OCI-LY3 (cell line): ENCODE measurements around the gene PER3.

Experiments
- H2AFZ ChIP-seq: fragments of 200-600, 300-600 bp; shearing (Covaris generic); 2 replicates; pipeline ENCODE4 v1.6.0; 2014; ENCODE audit warnings: antibody characterized with exemption, low read depth, low read length
- H3K27ac ChIP-seq: fragments of 200-600, 300-600 bp; sonication (generic); 2 replicates; pipeline ENCODE4 v1.5.1; 2014; ENCODE audit warnings: mild to moderate bottlenecking, low read length, moderate library complexity, mixed read lengths
- H3K27me3 ChIP-seq: fragments of 200-600, 300-600 bp; sonication (generic); 2 replicates; pipeline ENCODE4 v1.6.1; 2014; ENCODE audit warnings: low read depth, low read length, mixed read lengths
- H3K36me3 ChIP-seq: fragments of 200-600, 300-600 bp; sonication (generic); replicated peaks from 2 replicates; pipeline ENCODE3; 2014; ENCODE audit warnings: low read depth, low read length, mixed read lengths
- H3K4me1 ChIP-seq: fragments of 300-600, 200-600 bp; sonication (generic); 2 replicates; pipeline ENCODE4 v1.6.1; 2014; ENCODE audit warnings: low read length, mixed read lengths
- H3K4me2 ChIP-seq: fragments of 200-600, 300-600 bp; sonication (generic); 2 replicates; pipeline ENCODE4 v1.6.1; 2014; ENCODE audit warnings: low read length, mixed read lengths
- H3K4me3 ChIP-seq: fragments of 300-600, 200-600 bp; sonication (generic); 2 replicates; pipeline ENCODE4 v1.5.1; 2014; ENCODE audit warnings: antibody characterized with exemption, mild to moderate bottlenecking, low read length, moderate library complexity
- H3K79me2 ChIP-seq: fragments of 300-600, 200-600 bp; shearing (Covaris generic); 2 replicates; pipeline ENCODE4 v1.6.1; 2014; ENCODE audit warnings: mild to moderate bottlenecking, low read length, mixed read lengths
- H3K9ac ChIP-seq: fragments of 300-600, 200-600 bp; shearing (Covaris generic); 2 replicates; pipeline ENCODE4 v1.6.0; 2014; ENCODE audit warnings: mild to moderate bottlenecking, low read length, moderate library complexity
- H3K9me3 ChIP-seq: fragments of 200-600, 300-600 bp; shearing (Covaris generic); 2 replicates; pipeline ENCODE4 v1.6.1; 2014; ENCODE audit warnings: low read length, mixed read lengths; ENCODE audit not compliant: insufficient read depth
- H4K20me1 ChIP-seq: fragments of 200-600, 300-600 bp; sonication (generic); 2 replicates; pipeline ENCODE4 v1.6.1; 2016; ENCODE audit warnings: low read length, mixed read lengths; ENCODE audit not compliant: insufficient read depth
- EZH2phosphoT487 ChIP-seq: fragments of 200-600 bp; shearing (Covaris generic); IDR thresholded peaks from 2 replicates; pipeline ENCODE4 v1.6.1; 2018; ENCODE audit warnings: antibody characterized with exemption, mixed run types, low read depth
- TF ChIP-seq, protein P1 (sequence below): fragments of 200-600, 300-600 bp; sonication (generic); IDR thresholded peaks from 2 replicates; pipeline ENCODE4 v1.5.1; 2014; ENCODE audit warnings: antibody characterized with exemption, low read length, low read depth

The PER3 gene

DNA sequence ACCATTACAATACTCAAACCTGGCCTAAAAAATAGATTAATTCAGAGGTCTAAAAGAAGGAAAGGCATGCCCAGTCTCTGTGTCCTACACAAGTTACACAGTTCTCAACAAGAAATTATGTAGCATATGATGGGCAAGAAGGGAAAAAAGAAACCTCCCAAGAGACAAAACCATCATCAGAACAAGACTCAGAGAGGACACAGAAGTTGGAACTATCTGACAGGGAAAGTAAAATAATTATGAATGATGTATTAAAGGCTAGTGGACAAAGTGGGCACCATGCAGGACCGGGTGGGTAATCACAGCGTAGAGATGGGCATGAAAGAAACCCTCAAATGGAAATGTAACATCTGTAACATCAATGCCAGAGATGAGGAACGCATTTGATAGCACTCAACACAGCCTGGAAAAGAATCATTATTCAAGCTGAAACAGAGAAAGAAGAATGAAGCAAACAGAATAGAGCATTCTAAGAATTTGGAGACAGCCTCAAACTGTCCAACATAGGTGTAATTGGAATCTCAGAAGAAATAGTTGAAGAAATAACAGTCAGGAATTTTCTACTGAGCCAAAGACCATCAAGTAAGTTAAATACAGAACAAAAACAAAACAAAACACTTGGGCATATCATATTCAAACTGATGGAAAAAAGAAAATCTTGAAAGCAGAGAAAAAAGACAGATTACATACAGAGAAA, 29.7 kb downstream of the PER3 start:
- no peak overlapping the region for H3K9ac ChIP-seq
- no peak overlapping the region for H3K4me3 ChIP-seq
- no peaks in the 10 kb centered on the region for H3K27me3 ChIP-seq
- no peaks in the 10 kb centered on the region for H4K20me1 ChIP-seq
- TF ChIP-seq, protein P1, sequence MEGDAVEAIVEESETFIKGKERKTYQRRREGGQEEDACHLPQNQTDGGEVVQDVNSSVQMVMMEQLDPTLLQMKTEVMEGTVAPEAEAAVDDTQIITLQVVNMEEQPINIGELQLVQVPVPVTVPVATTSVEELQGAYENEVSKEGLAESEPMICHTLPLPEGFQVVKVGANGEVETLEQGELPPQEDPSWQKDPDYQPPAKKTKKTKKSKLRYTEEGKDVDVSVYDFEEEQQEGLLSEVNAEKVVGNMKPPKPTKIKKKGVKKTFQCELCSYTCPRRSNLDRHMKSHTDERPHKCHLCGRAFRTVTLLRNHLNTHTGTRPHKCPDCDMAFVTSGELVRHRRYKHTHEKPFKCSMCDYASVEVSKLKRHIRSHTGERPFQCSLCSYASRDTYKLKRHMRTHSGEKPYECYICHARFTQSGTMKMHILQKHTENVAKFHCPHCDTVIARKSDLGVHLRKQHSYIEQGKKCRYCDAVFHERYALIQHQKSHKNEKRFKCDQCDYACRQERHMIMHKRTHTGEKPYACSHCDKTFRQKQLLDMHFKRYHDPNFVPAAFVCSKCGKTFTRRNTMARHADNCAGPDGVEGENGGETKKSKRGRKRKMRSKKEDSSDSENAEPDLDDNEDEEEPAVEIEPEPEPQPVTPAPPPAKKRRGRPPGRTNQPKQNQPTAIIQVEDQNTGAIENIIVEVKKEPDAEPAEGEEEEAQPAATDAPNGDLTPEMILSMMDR: no peak
- no peak for TF ChIP-seq EZH2phosphoT487
- H3K27ac ChIP-seq: no peak overlapping the region
- H3K9me3 ChIP-seq: peaks cover 5% of the 10 kb centered on the region; the same call in 1 of the 2 replicates
- H2AFZ ChIP-seq: no peak overlapping the region
- no peaks in the 10 kb centered on the region for H3K4me1 ChIP-seq
- no peak overlapping the region for H3K4me2 ChIP-seq
- peaks cover 11% of the 10 kb centered on the region for H3K36me3 ChIP-seq
- H3K79me2 ChIP-seq: no peaks in the 10 kb centered on the region

DNA sequence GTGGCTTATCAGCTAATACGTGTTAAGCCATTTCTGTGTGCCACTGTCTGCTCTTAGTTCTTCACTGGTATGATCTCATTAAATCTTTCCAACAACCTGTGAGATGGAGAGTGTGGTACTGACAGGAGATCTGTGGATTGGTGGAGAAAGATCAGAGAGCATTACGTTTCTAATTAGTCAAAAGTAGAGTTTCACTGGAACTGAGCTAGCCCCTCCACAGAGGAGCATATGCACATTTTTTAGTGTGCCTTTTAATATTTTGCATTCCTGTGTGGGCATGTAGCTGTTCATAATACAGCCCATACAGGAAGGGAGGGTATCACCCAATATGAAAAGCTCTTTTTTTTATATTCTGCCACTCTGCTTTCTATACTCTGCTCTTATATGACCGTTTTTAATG, 37.2 kb downstream of the PER3 start:
- no peak for TF ChIP-seq EZH2phosphoT487
- TF ChIP-seq, protein P1: no peak
- H2AFZ ChIP-seq: no peak overlapping the region
- H3K4me2 ChIP-seq: no peak overlapping the region
- no peaks in the 10 kb centered on the region for H3K79me2 ChIP-seq
- H3K9me3 ChIP-seq: no peaks in the 10 kb centered on the region
- no peaks in the 10 kb centered on the region for H3K27me3 ChIP-seq
- no peaks in the 10 kb centered on the region for H3K36me3 ChIP-seq
- H3K27ac ChIP-seq: no peak overlapping the region
- H3K4me1 ChIP-seq: no peaks in the 10 kb centered on the region
- no peaks in the 10 kb centered on the region for H4K20me1 ChIP-seq
- no peak overlapping the region for H3K9ac ChIP-seq
- H3K4me3 ChIP-seq: no peak overlapping the region

DNA sequence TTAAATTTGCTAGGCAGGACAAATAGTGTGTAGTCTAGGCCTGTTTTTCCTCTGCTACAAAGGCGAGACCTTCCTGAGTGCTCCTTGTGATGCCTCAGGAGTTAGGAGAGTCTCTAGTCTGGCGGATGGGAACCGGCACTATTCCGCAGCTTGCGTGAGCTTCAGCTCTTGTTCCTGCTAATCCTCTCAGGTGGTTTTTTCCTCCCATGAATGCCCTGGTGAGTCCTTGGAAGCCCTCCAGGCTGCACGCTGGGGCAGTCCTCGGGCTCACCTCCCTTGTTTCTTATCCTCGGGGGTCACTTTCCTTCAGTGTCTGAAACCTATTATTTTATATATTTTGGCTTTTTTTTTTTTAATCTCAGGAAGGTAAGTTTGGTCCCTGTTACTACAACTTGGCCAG, 40.6 kb downstream of the PER3 start:
- Histone ChIP-seq H3K36me3 (no peaks in the 10 kb centered on the region), H2AFZ (no peak overlapping the region), H3K4me2 (no peak overlapping the region), H3K4me3 (no peak overlapping the region), H3K9ac (no peak overlapping the region), H3K27me3 (no peaks in the 10 kb centered on the region), H3K27ac (no peak overlapping the region), H3K79me2 (no peaks in the 10 kb centered on the region), H3K9me3 (no peaks in the 10 kb centered on the region), H3K4me1 (no peaks in the 10 kb centered on the region), H4K20me1 (no peaks in the 10 kb centered on the region)
- TF ChIP-seq EZH2phosphoT487: no peak
- TF ChIP-seq, protein P1: no peak

- no peaks in the 10 kb centered on the region for H3K27me3 ChIP-seq
- no peak overlapping the region for H3K27ac ChIP-seq
- TF ChIP-seq EZH2phosphoT487: no peak
- TF ChIP-seq, protein P1: no peak
- H3K9me3 ChIP-seq: no peaks in the 10 kb centered on the region
- no peak overlapping the region for H2AFZ ChIP-seq
- no peaks in the 10 kb centered on the region for H3K4me1 ChIP-seq
- no peak overlapping the region for H3K4me2 ChIP-seq
- H4K20me1 ChIP-seq: no peaks in the 10 kb centered on the region
- H3K79me2 ChIP-seq: no peaks in the 10 kb centered on the region
- no peak overlapping the region for H3K9ac ChIP-seq
- H3K36me3 ChIP-seq: no peaks in the 10 kb centered on the region
- no peak overlapping the region for H3K4me3 ChIP-seq
Measured at GRCh38 chr1:7826363-7826762, 42.3 kb downstream of the PER3 start.
